BE2C (cell line): Measurements from ENCODE around the gene BICDL1.

Source experiments
- DNase-seq: peaks from one replicate; pipeline ENCODE4 v3.0.0-alpha.2; 2020
- H3K27me3 ChIP-seq: fragments of 250-450 bp; sonication (Bioruptor Pico); 2 replicates; pipeline ENCODE4 v1.5.1; 2020; ENCODE audit warnings: mild to moderate bottlenecking
- H3K36me3 ChIP-seq: fragments of 250-450 bp; sonication (Bioruptor Pico); 2 replicates; pipeline ENCODE4 v1.5.1; 2020; ENCODE audit warnings: mild to moderate bottlenecking
- H3K4me1 ChIP-seq: fragments of 250-450 bp; sonication (Bioruptor Pico); 2 replicates; pipeline ENCODE4 v1.5.1; 2020
- H3K4me3 ChIP-seq: 2 replicates; pipeline ENCODE4 v1.5.1; 2011; ENCODE audit warnings: low read depth, low read length
- H3K9me3 ChIP-seq: fragments of 250-450 bp; sonication (Bioruptor Pico); 2 replicates; pipeline ENCODE4 v1.5.1; 2020
- CTCF ChIP-seq: IDR thresholded peaks from 2 replicates; pipeline ENCODE4 v1.5.1; 2012; ENCODE audit warnings: mild to moderate bottlenecking, low read depth, low read length

BICDL1 gene

GRCh38 chr12:120067901-120068300 lies 78.9 kb downstream of the BICDL1 start:
- Histone ChIP-seq H3K4me1 (no peaks in the 10 kb centered on the region), H3K27me3 (no peaks in the 10 kb centered on the region), H3K36me3 (peaks cover 3% of the 10 kb centered on the region), H3K4me3 (no peak overlapping the region), H3K9me3 (no peaks in the 10 kb centered on the region)
- no peak for DNase-seq
- no peak for TF ChIP-seq CTCF

- H3K36me3 ChIP-seq: peaks cover 3% of the 10 kb centered on the region
- H3K4me3 ChIP-seq: no peak overlapping the region
- no peak for TF ChIP-seq CTCF
- H3K27me3 ChIP-seq: no peaks in the 10 kb centered on the region
- H3K9me3 ChIP-seq: no peaks in the 10 kb centered on the region
- no peak for DNase-seq
- H3K4me1 ChIP-seq: no peaks in the 10 kb centered on the region
These were observed 80.2 kb downstream of the BICDL1 start for GRCh38 chr12:120069278-120069677.

- no peaks in the 10 kb centered on the region for H3K27me3 ChIP-seq
- no peaks in the 10 kb centered on the region for H3K9me3 ChIP-seq
- no peak for DNase-seq
- H3K36me3 ChIP-seq: no peaks in the 10 kb centered on the region
- no peak for TF ChIP-seq CTCF
- H3K4me3 ChIP-seq: no peak overlapping the region
- no peaks in the 10 kb centered on the region for H3K4me1 ChIP-seq
These were observed 82.5 kb downstream of the BICDL1 start for GRCh38 chr12:120071493-120072020.

- H3K27me3 ChIP-seq: no peaks in the 10 kb centered on the region
- DNase-seq: no peak
- H3K36me3 ChIP-seq: no peaks in the 10 kb centered on the region
- H3K4me1 ChIP-seq: no peaks in the 10 kb centered on the region
- H3K9me3 ChIP-seq: no peaks in the 10 kb centered on the region
- TF ChIP-seq CTCF: no peak
- no peak overlapping the region for H3K4me3 ChIP-seq
These were observed 83.6 kb downstream of the BICDL1 start for GRCh38 chr12:120072472-120073249.

GRCh38 chr12:120075034-120075616 lies 86.1 kb downstream of the BICDL1 start:
- H3K4me1 ChIP-seq: no peaks in the 10 kb centered on the region
- H3K27me3 ChIP-seq: no peaks in the 10 kb centered on the region

More at GRCh38 chr12:120075034-120075616, 86.1 kb downstream of the BICDL1 start:
- TF ChIP-seq CTCF: no peak
- DNase-seq: no peak
- no peak overlapping the region for H3K4me3 ChIP-seq
- no peaks in the 10 kb centered on the region for H3K9me3 ChIP-seq
- no peaks in the 10 kb centered on the region for H3K36me3 ChIP-seq
